Skeletal muscle tissue (tissue), 4 donors: ENCODE measurements around the gene YAP1. TPM values are rescaled to one million over a fixed set of nuclear protein-coding genes. Genes with fewer than 3 reads are reported as not detected.

Experiments
- H3K27ac ChIP-seq: one replicate; pipeline ENCODE4 v1.7.0; 2013; ENCODE audit warnings: mild to moderate bottlenecking, low read depth, low read length, inconsistent platforms
- H3K27me3 ChIP-seq, 3 donors: one replicate each; pipeline ENCODE4 v1.7.0; 2013; ENCODE audit warnings: low read length in 3 of 3; ENCODE audit not compliant: control insufficient read depth in 3 of 3, insufficient read depth in 3 of 3
- H3K36me3 ChIP-seq, 3 donors: one replicate each; pipeline ENCODE4 v1.7.0; 2013; ENCODE audit warnings: low read length in 3 of 3; ENCODE audit not compliant: control insufficient read depth in 3 of 3, insufficient read depth in 3 of 3
- H3K4me1 ChIP-seq, 3 donors: one replicate each; pipeline ENCODE4 v1.7.0; 2013; ENCODE audit warnings: low read length in 3 of 3, mild to moderate bottlenecking in 3 of 3; ENCODE audit not compliant: control insufficient read depth in 3 of 3, insufficient read depth in 3 of 3
- H3K4me3 ChIP-seq, 3 donors: one replicate each; pipeline ENCODE4 v1.7.0; 2013; ENCODE audit warnings: low read length in 3 of 3
- H3K9ac ChIP-seq, 3 donors: one replicate each; pipeline ENCODE4 v1.7.0; 2013; ENCODE audit warnings: low read length in 3 of 3, mild to moderate bottlenecking in 3 of 3, moderate library complexity in 2 of 3, low read depth in 1 of 3
- H3K9me3 ChIP-seq, 3 donors: one replicate each; pipeline ENCODE4 v1.7.0; 2013; ENCODE audit warnings: low read length in 3 of 3; ENCODE audit not compliant: control insufficient read depth in 3 of 3
- total RNA-seq: library from RNA; depleted of rRNA; stranded (reverse); fragments of >200 nt; gene quantifications from one replicate; pipeline ENCODE4 v1.2.3, GENCODE V29; 2014
- donor health status: Osteomylitis.

YAP1 gene
- total RNA-seq, 1 donor from 2014 or later: 49.6 TPM

- Histone ChIP-seq H3K4me1 (peaks cover 26 to 39% (median 36%) of the 10 kb centered on the region in 3 donors), H3K9me3 (no peaks in the 10 kb centered on the region), H3K9ac (peak overlapping the region in 1 of 3 donors; percentile 13), H3K27me3 (no peaks in the 10 kb centered on the region), H3K4me3 (no peak overlapping the region), H3K36me3 (no peaks in the 10 kb centered on the region), H3K27ac (peak overlapping the region; percentile 68)
Measured at GRCh38 chr11:102138670-102139069, 28.4 kb downstream of the YAP1 start.

- Histone ChIP-seq H3K9me3 (no peaks in the 10 kb centered on the region), H3K4me3 (peak overlapping the region in 2 of 3 donors; percentile 28 to 38), H3K27me3 (no peaks in the 10 kb centered on the region), H3K4me1 (peaks cover 30 to 40% (median 39%) of the 10 kb centered on the region in 3 donors), H3K9ac (peak overlapping the region; percentile 14 to 53 (median 26)), H3K36me3 (no peaks in the 10 kb centered on the region), H3K27ac (peak overlapping the region; percentile 68)
Measured at GRCh38 chr11:102139081-102139498, 28.8 kb downstream of the YAP1 start.

- no peaks in the 10 kb centered on the region for H3K9me3 ChIP-seq
- no peak overlapping the region for H3K4me3 ChIP-seq
- no peaks in the 10 kb centered on the region for H3K36me3 ChIP-seq
- peak overlapping the region; percentile 61 for H3K27ac ChIP-seq
- peak overlapping the region; percentile 27 to 45 (median 41) for H3K9ac ChIP-seq
- peaks cover 38 to 52% (median 46%) of the 10 kb centered on the region in 3 donors for H3K4me1 ChIP-seq
- H3K27me3 ChIP-seq: no peaks in the 10 kb centered on the region
Measured at GRCh38 chr11:102142333-102142732, 32.1 kb downstream of the YAP1 start.

- Histone ChIP-seq H3K27ac (peak overlapping the region; percentile 61), H3K9ac (peak overlapping the region in 2 of 3 donors; percentile 9 to 45)
Measured at GRCh38 chr11:102143867-102144266, 33.6 kb downstream of the YAP1 start.

GRCh38 chr11:102144357-102145355, 34.4 kb downstream of the YAP1 start:
- H3K9ac ChIP-seq: peak overlapping the region; percentile 4 to 78 (median 76)
- H3K36me3 ChIP-seq: no peaks in the 10 kb centered on the region
- no peaks in the 10 kb centered on the region for H3K9me3 ChIP-seq
- H3K4me3 ChIP-seq: peak overlapping the region; percentile 22 to 39 (median 28)
- peaks cover 28 to 44% (median 40%) of the 10 kb centered on the region in 3 donors for H3K4me1 ChIP-seq
- H3K27me3 ChIP-seq: no peaks in the 10 kb centered on the region
- H3K27ac ChIP-seq: peak overlapping the region; percentile 61

More at GRCh38 chr11:102143867-102144266, 33.6 kb downstream of the YAP1 start:
- H3K36me3 ChIP-seq: no peaks in the 10 kb centered on the region
- H3K9me3 ChIP-seq: no peaks in the 10 kb centered on the region
- peaks cover 35 to 47% (median 46%) of the 10 kb centered on the region in 3 donors for H3K4me1 ChIP-seq
- peak overlapping the region in 1 of 3 donors; percentile 30 for H3K4me3 ChIP-seq
- H3K27me3 ChIP-seq: no peaks in the 10 kb centered on the region

GRCh38 chr11:102147015-102147414, 36.8 kb downstream of the YAP1 start:
- H3K27ac ChIP-seq: no peak overlapping the region

GRCh38 chr11:102147632-102148031, 37.4 kb downstream of the YAP1 start:
- H3K27me3 ChIP-seq: no peaks in the 10 kb centered on the region
- no peaks in the 10 kb centered on the region for H3K36me3 ChIP-seq
- H3K27ac ChIP-seq: no peak overlapping the region
- peaks cover 15 to 49% (median 30%) of the 10 kb centered on the region in 3 donors for H3K4me1 ChIP-seq
- no peak overlapping the region for H3K4me3 ChIP-seq
- no peak overlapping the region for H3K9ac ChIP-seq
- no peaks in the 10 kb centered on the region for H3K9me3 ChIP-seq

More at GRCh38 chr11:102147015-102147414, 36.8 kb downstream of the YAP1 start:
- H3K36me3 ChIP-seq: no peaks in the 10 kb centered on the region
- no peaks in the 10 kb centered on the region for H3K27me3 ChIP-seq
- H3K4me1 ChIP-seq: peaks cover 15 to 44% (median 32%) of the 10 kb centered on the region in 3 donors
- no peaks in the 10 kb centered on the region for H3K9me3 ChIP-seq
- no peak overlapping the region for H3K9ac ChIP-seq
- H3K4me3 ChIP-seq: no peak overlapping the region

- Histone ChIP-seq H3K27ac (no peak overlapping the region), H3K9ac (no peak overlapping the region), H3K4me3 (no peak overlapping the region), H3K4me1 (peaks cover 13 to 52% (median 32%) of the 10 kb centered on the region in 3 donors), H3K36me3 (no peaks in the 10 kb centered on the region), H3K9me3 (no peaks in the 10 kb centered on the region), H3K27me3 (no peaks in the 10 kb centered on the region)
Measured at GRCh38 chr11:102148059-102148458, 37.8 kb downstream of the YAP1 start.

DNA sequence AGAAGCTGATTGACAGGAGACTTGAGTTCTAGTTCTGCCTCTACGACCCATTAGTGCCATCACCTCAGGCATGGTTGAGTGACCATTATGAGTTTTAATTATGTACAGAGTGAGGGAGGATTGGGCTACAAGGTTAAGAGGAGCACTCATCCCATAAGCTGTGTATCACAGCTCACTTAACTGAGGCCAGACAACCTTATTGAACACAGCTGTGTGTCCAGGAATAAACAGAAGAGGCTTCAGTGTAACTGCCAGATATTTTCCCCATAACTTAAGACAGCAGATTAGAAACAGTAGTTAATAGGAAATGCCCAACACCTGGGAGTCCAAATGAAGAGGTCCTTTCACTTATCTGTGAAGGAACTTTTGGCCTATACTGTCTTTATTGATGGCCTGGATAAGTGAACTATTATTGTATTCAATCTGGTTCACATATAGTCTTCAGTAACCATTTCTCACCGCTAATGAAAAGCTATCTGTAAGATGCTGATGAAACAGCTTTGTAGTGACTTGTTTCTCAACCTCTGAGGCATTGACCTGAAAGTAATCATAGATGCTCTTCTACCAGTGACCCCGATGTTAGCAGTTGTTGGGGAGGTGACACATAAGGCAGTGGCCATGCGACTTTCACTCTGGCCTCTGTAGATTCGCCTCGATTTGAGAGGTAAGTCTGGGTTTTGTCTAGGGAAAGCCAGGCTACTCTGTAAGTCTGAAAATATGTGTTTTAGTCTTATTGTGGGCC, 41.7 kb downstream of the YAP1 start:
- Histone ChIP-seq H3K27me3 (no peaks in the 10 kb centered on the region), H3K4me1 (peaks cover 12 to 39% (median 15%) of the 10 kb centered on the region in 3 donors), H3K36me3 (no peaks in the 10 kb centered on the region), H3K9me3 (no peaks in the 10 kb centered on the region), H3K4me3 (no peak overlapping the region), H3K27ac (peak overlapping the region; percentile 15), H3K9ac (no peak overlapping the region)
